Caco-2 (cell line): ENCODE results near the gene MTFMT. TPM values are rescaled to one million over a fixed set of nuclear protein-coding genes. Genes with fewer than 3 reads are reported as not detected.
A peak's percentile ranks its signal among the peaks of the same experiment; 100 is the strongest.

ENCODE experiments used
- BruUV-seq: library from RNA; stranded (reverse); fragments of 400-500 nt; replicated peaks from 2 replicates; lab custom pipeline; 2021; lab: Mats Ljungman, UMichigan
- CTCF ChIA-PET: fragments of 300-600 bp; sonication (Branson Sonifier 250); formaldehyde crosslinking; loops from one replicate; lab custom pipeline; 2022; ENCODE audit warnings: antibody characterized with exemption; lab: Charles Lee
- POLR2A ChIA-PET: fragments of 300-600 bp; sonication (Branson Sonifier 250); formaldehyde crosslinking; loops from one replicate; lab custom pipeline; 2022; ENCODE audit warnings: antibody characterized with exemption; lab: Charles Lee
- DNase-seq, 2 experiments: peaks; one replicate each; pipeline versions ENCODE4 v3.0.0 to v3.0.0-alpha.2; 2020 to 2022
- H3K27me3 ChIP-seq: replicated peaks from 2 replicates; pipeline ENCODE4 v1.6.0; 2011; ENCODE audit warnings: low read length; ENCODE audit not compliant: control insufficient read depth, insufficient read depth
- H3K36me3 ChIP-seq: 2 replicates; pipeline ENCODE4 v1.5.1; 2011; ENCODE audit warnings: low read length; ENCODE audit not compliant: control insufficient read depth, insufficient read depth
- H3K4me1 ChIP-seq: fragments of 250-450 bp; sonication (Bioruptor Pico); 2 replicates; pipeline ENCODE4 v1.5.1; 2020; ENCODE audit warnings: mild to moderate bottlenecking
- H3K4me3 ChIP-seq: 2 replicates; pipeline ENCODE4 v1.5.1; 2011; ENCODE audit warnings: low read depth, mild to moderate bottlenecking, control low read depth, low read length
- H3K9me3 ChIP-seq: fragments of 250-450 bp; sonication (Bioruptor Pico); 2 replicates; pipeline ENCODE4 v1.5.1; 2020; ENCODE audit warnings: mild to moderate bottlenecking, moderate library complexity
- H3K27ac Mint-ChIP-seq: one replicate; pipeline ENCODE4 v1.8.0; 2022; ENCODE audit warnings: mixed read lengths; ENCODE audit not compliant: unreplicated experiment
- H3K27me3 Mint-ChIP-seq: one replicate; pipeline ENCODE4 v1.8.0; 2022; ENCODE audit warnings: mixed read lengths; ENCODE audit not compliant: insufficient read depth, unreplicated experiment
- H3K36me3 Mint-ChIP-seq: one replicate; pipeline ENCODE4 v1.8.0; 2022; ENCODE audit warnings: mild to moderate bottlenecking, mixed read lengths; ENCODE audit not compliant: insufficient read depth, unreplicated experiment
- H3K4me1 Mint-ChIP-seq: one replicate; pipeline ENCODE4 v1.8.0; 2022; ENCODE audit warnings: low read depth, mixed read lengths; ENCODE audit not compliant: unreplicated experiment
- H3K4me3 Mint-ChIP-seq: one replicate; pipeline ENCODE4 v1.8.0; 2022; ENCODE audit warnings: mild to moderate bottlenecking, moderate library complexity, mixed read lengths; ENCODE audit not compliant: unreplicated experiment
- H3K9me3 Mint-ChIP-seq: one replicate; pipeline ENCODE4 v1.8.0; 2022; ENCODE audit warnings: mixed read lengths; ENCODE audit not compliant: unreplicated experiment
- intact Hi-C: fragments of 100-400 bp; cut with micrococcal nuclease; formaldehyde crosslinking; loops from one replicate; pipeline ENCODE4 v1.10.0; 2022; ENCODE audit not compliant: unreplicated experiment
- total RNA-seq: library from RNA; stranded (reverse); gene quantifications from 2 replicates; pipeline ENCODE4 v1.2.3, GENCODE V29; 2022
- TF ChIP-seq, protein P1 (sequence below), 2 experiments: fragments of 200-600 bp in 1 of 2; IDR thresholded peaks; 1 replicate in 1 of 2; 2 replicates in 1 of 2; pipeline versions ENCODE4 v1.5.1 to v1.8.0; 2011 to 2022; ENCODE audit warnings: antibody characterized with exemption in 1 of 2, control low read depth in 1 of 2, inconsistent platforms in 1 of 2, low read depth in 1 of 2, low read length in 1 of 2, mild to moderate bottlenecking in 1 of 2, moderate library complexity in 1 of 2; ENCODE audit not compliant: insufficient read depth in 1 of 2, severe bottlenecking in 1 of 2, unreplicated experiment in 1 of 2

MTFMT gene
- total RNA-seq, 1 experiment from 2014 or later: 24.7 TPM

- no TSS peak for BruUV-seq
- Mint-ChIP-seq H3K4me3 (no peak overlapping the region), H3K4me1 (peaks cover 21% of the 10 kb centered on the region), H3K27me3 (no peaks in the 10 kb centered on the region), H3K27ac (no peak overlapping the region), H3K9me3 (no peaks in the 10 kb centered on the region), H3K36me3 (no peaks in the 10 kb centered on the region)
- TF ChIP-seq, protein P1, sequence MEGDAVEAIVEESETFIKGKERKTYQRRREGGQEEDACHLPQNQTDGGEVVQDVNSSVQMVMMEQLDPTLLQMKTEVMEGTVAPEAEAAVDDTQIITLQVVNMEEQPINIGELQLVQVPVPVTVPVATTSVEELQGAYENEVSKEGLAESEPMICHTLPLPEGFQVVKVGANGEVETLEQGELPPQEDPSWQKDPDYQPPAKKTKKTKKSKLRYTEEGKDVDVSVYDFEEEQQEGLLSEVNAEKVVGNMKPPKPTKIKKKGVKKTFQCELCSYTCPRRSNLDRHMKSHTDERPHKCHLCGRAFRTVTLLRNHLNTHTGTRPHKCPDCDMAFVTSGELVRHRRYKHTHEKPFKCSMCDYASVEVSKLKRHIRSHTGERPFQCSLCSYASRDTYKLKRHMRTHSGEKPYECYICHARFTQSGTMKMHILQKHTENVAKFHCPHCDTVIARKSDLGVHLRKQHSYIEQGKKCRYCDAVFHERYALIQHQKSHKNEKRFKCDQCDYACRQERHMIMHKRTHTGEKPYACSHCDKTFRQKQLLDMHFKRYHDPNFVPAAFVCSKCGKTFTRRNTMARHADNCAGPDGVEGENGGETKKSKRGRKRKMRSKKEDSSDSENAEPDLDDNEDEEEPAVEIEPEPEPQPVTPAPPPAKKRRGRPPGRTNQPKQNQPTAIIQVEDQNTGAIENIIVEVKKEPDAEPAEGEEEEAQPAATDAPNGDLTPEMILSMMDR (IDR thresholded peaks at IDR 0.05; ENCODE audit: insufficient read depth in 1 of 2, low read depth in 1 of 2, low read length in 1 of 2, severe bottlenecking in 1 of 2, unreplicated experiment in 1 of 2): no peak
- H3K9me3 ChIP-seq: no peaks in the 10 kb centered on the region
- H3K36me3 ChIP-seq: no peaks in the 10 kb centered on the region
- no peak for DNase-seq
- ChIA-PET CTCF (interaction anchor here (2.1 kb wide), 1 partner anchor 50 kb away, joined by 11 read pairs; no protein-coding TSS in a partner anchor), POLR2A (no interaction called here)
- H3K4me3 ChIP-seq: no peak overlapping the region
- H3K4me1 ChIP-seq: peaks cover 27% of the 10 kb centered on the region
- no peaks in the 10 kb centered on the region for H3K27me3 ChIP-seq
- intact Hi-C loops: no loop called here
Observed at GRCh38 chr15:65051266-65051665, 21.8 kb upstream of the MTFMT start.

DNA sequence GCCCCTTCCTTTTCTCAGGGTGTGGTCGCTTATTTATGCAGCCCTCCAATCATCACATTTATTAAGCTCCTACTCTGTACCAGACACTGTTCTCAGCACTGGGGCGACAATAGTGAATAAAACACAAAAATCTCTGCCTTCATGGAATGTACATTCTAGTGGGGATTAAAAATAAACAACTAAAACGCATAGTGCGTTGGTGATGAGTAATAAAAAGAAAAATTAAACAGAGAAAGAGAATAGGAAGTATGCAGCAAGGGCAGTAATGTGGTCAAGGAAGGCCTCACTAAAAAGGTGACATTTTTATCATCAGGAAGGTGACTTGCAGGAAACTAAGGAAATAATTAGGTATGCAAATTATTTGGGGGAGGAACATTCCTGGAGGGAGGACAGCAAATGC is 20.8 kb upstream of the MTFMT start:
- intact Hi-C loops: no loop called here
- CTCF ChIA-PET: interaction anchor here (0.7 kb wide), 1 partner anchor 139 kb away, joined by 3 read pairs; no protein-coding TSS in a partner anchor

DNA sequence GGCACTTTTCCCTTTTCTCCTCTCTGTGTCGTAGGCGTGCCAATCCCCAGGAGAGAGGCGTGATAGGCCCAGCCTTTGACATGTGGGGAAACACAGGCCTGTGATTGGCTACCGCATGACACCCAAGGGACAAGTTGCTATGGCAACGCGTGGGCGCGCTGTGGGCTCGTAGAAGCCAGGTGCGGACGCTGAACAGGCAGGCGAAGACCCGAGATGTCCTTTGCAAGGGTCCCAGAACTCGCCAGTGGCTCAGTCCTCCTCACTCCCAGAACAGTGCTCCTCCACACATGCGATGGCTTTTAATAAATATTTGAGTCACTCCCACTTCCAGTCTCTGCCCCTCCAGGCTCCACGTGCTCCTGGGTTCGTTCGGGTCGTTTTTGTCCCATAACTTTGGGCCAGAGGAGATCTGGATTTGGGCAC is 20.0 kb upstream of the MTFMT start:
- H3K36me3 ChIP-seq: no peaks in the 10 kb centered on the region
- CTCF ChIA-PET: no interaction called here
- H3K36me3 Mint-ChIP-seq: peaks cover 7% of the 10 kb centered on the region
- H3K27ac Mint-ChIP-seq: peak overlapping the region; percentile 29
- no peaks in the 10 kb centered on the region for H3K27me3 Mint-ChIP-seq
- H3K27me3 ChIP-seq: no peaks in the 10 kb centered on the region
- POLR2A ChIA-PET: interaction anchor here (0.6 kb wide), 1 partner anchor 135 kb away, joined by 3 read pairs; no protein-coding TSS in a partner anchor
- no peaks in the 10 kb centered on the region for H3K9me3 Mint-ChIP-seq
- H3K4me3 Mint-ChIP-seq: peak overlapping the region; percentile 44
- H3K4me1 ChIP-seq: peaks cover 24% of the 10 kb centered on the region
- H3K9me3 ChIP-seq: no peaks in the 10 kb centered on the region
- intact Hi-C loops: no loop called here
- no peak overlapping the region for H3K4me3 ChIP-seq
- peaks cover 22% of the 10 kb centered on the region for H3K4me1 Mint-ChIP-seq
- peak; percentile 81 to 87 for DNase-seq
- no TSS peak for BruUV-seq
- TF ChIP-seq, protein P1 (IDR thresholded peaks at IDR 0.05; ENCODE audit: insufficient read depth in 1 of 2, low read depth in 1 of 2, low read length in 1 of 2, severe bottlenecking in 1 of 2, unreplicated experiment in 1 of 2): no peak

More for the DNA sequence above, 20.8 kb upstream of the MTFMT start:
- Histone ChIP-seq H3K4me3 (no peak overlapping the region), H3K27me3 (no peaks in the 10 kb centered on the region), H3K9me3 (no peaks in the 10 kb centered on the region), H3K36me3 (no peaks in the 10 kb centered on the region), H3K4me1 (peaks cover 27% of the 10 kb centered on the region)
- Mint-ChIP-seq H3K27me3 (no peaks in the 10 kb centered on the region), H3K4me1 (peaks cover 16% of the 10 kb centered on the region), H3K9me3 (no peaks in the 10 kb centered on the region), H3K36me3 (peaks cover under 1% of the 10 kb centered on the region), H3K27ac (peak overlapping the region; percentile 29), H3K4me3 (no peak overlapping the region)
- TF ChIP-seq, protein P1 (IDR thresholded peaks at IDR 0.05; ENCODE audit: insufficient read depth in 1 of 2, low read depth in 1 of 2, low read length in 1 of 2, severe bottlenecking in 1 of 2, unreplicated experiment in 1 of 2): no peak
- DNase-seq: no peak
- POLR2A ChIA-PET: no interaction called here
- no TSS peak for BruUV-seq
